Esophagus squamous epithelium (tissue), 5 donors: Measurements from ENCODE around the gene ZNF735. TPM values are rescaled to one million over a fixed set of nuclear protein-coding genes. Genes with fewer than 3 reads are reported as not detected.
"Not testable (repeated sequence)": the region's sequence is repeated elsewhere in the genome, so short reads cannot be mapped to it uniquely, and the experiment has no call there.

Experiments
- DNase-seq: peaks from one replicate; lab custom pipeline; 2025; lab: John Stamatoyannopoulos, UW
- H3K27ac ChIP-seq, 4 donors: fragments of 200-600 bp; sonication (generic); one replicate each; pipeline ENCODE4 v1.5.1; 2016 to 2019; ENCODE audit warnings: mild to moderate bottlenecking in 1 of 4
- H3K27me3 ChIP-seq, 4 donors: fragments of 200-600 bp; sonication (generic); 1 replicate in 3 of 4; 2 replicates in 1 of 4; pipeline versions ENCODE4 v1.5.1 to v1.6.0; 2017 to 2021; ENCODE audit warnings: antibody characterized with exemption in 1 of 4
- H3K36me3 ChIP-seq, 3 donors: fragments of 200-600 bp; sonication (generic); one replicate each; pipeline ENCODE4 v1.5.1; 2016 to 2019
- H3K4me1 ChIP-seq, 3 donors: fragments of 200-600 bp; sonication (generic); one replicate each; pipeline ENCODE4 v1.5.1; 2017 to 2019
- H3K4me3 ChIP-seq, 4 donors: fragments of 200-600 bp; sonication (generic); 1 replicate in 3 of 4; 2 replicates in 1 of 4; pipeline ENCODE4 v1.5.1; 2016 to 2019; ENCODE audit warnings: mild to moderate bottlenecking in 2 of 4, moderate library complexity in 1 of 4
- H3K9me3 ChIP-seq, 3 donors: fragments of 200-600 bp; sonication (generic); one replicate each; pipeline ENCODE4 v1.5.1; 2016 to 2019
- CTCF ChIP-seq, 6 experiments: fragments of 450-650 bp in 4 of 6; fragments of 200-600 bp in 2 of 6; sonication (generic) in 2 of 6; IDR thresholded peaks; one replicate each; pipeline ENCODE4 v1.5.1; 2016 to 2019; ENCODE audit warnings: antibody characterized with exemption in 6 of 6, mild to moderate bottlenecking in 4 of 6, moderate library complexity in 4 of 6
- POLR2A ChIP-seq, 4 donors: fragments of 450-650 bp; IDR thresholded peaks; one replicate each; pipeline ENCODE4 v1.6.1; 2017; ENCODE audit warnings: antibody characterized with exemption in 4 of 4, mild to moderate bottlenecking in 4 of 4, moderate library complexity in 3 of 4
- WGBS, 2 donors: methylation state at CpG; one replicate each; pipeline ENCODE4 v1.1.5; 2018; 5-methylcytosine and 5-hydroxymethylcytosine counted together
- intact Hi-C: fragments of 100-400 bp; cut with DNase I; formaldehyde crosslinking; loops from one replicate; pipeline ENCODE4 v1.15.0; 2022
- total RNA-seq, 4 donors: library from RNA; depleted of rRNA; stranded (reverse); fragments of >200 nt; gene quantifications; one replicate each; pipeline ENCODE4 v1.1.0, GENCODE V29; 2016
- donor health status: DM: yes; HTN: yes; CAD: no.

ZNF735 gene
- not detected for total RNA-seq

DNA sequence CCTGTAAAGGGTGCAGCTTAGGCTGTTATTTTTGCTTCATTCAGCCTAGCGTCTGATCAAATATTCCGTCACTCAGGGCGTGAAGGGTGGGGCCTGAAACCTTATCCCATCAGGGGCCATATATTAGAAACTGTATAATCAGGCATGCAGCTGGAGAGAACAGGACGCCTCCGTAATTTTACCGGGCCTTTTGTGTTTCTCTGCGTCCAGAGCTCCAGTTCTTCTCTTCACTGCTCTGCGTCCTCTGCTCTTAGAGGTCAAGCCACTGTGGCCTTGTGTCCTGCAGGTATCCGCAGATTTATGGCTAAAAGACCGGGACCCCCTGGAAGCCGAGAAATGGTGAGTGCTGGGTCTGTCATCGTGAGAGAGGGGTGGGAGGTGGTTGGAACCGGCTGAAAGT is at the start of gene ZNF735:
Gene ZNF735 (plus strand): TSS at position 301 of the 400 bp plus-strand sequence. CDS start 0 bp downstream, at position 301.
- WGBS, 2 donors: 84 to 91% methylated on average over 10 to 13 of the region's 13 CpGs
- H3K9me3 ChIP-seq: peaks cover 0 to 32% (median 10%) of the 10 kb centered on the region in 3 donors
- TF ChIP-seq POLR2A (IDR thresholded peaks at IDR 0.05) (no peak), CTCF (IDR thresholded peaks at IDR 0.05) (no peak)
- H3K4me1 ChIP-seq: no peaks in the 10 kb centered on the region
- intact Hi-C loops: no loop called here
- no peak for DNase-seq
- H3K27ac ChIP-seq: no peak within 1 kb of the TSS
- no peaks in the 10 kb centered on the region for H3K27me3 ChIP-seq
- H3K4me3 ChIP-seq: no peak within 1 kb of the TSS
- no peaks in the 10 kb centered on the region for H3K36me3 ChIP-seq

- 75 to 79% methylated on average over 2 of the region's 2 CpGs for WGBS, 2 donors
- H3K4me3 ChIP-seq, DNase-seq, intact Hi-C loops, H3K4me1 ChIP-seq, H3K27me3 ChIP-seq, H3K36me3 ChIP-seq, H3K27ac ChIP-seq: not testable (repeated sequence)
- peaks cover 0 to 28% (median 12%) of the 10 kb centered on the region in 3 donors for H3K9me3 ChIP-seq
Measured at GRCh38 chr7:64170974-64171373, 36.0 kb upstream of the ZNF735 start.

- Histone ChIP-seq H3K4me3 (no peak overlapping the region), H3K27ac (no peak overlapping the region), H3K27me3 (no peaks in the 10 kb centered on the region), H3K9me3 (peaks cover 0 to 28% (median 12%) of the 10 kb centered on the region in 3 donors), H3K36me3 (no peaks in the 10 kb centered on the region), H3K4me1 (no peaks in the 10 kb centered on the region)
- TF ChIP-seq CTCF (IDR thresholded peaks at IDR 0.05) (no peak), POLR2A (IDR thresholded peaks at IDR 0.05) (no peak)
- intact Hi-C loops: no loop called here
- 81 to 100% methylated on average over 1 to 4 of the region's 5 CpGs for WGBS, 2 donors
- DNase-seq: no peak
Measured at GRCh38 chr7:64174328-64174727, 32.7 kb upstream of the ZNF735 start.

- H3K4me3 ChIP-seq: no peak overlapping the region
- H3K9me3 ChIP-seq: peaks cover 0 to 22% (median 12%) of the 10 kb centered on the region in 3 donors
- no peak overlapping the region for H3K27ac ChIP-seq
- WGBS, 2 donors: 25 to 40% methylated on average over 6 to 7 of the region's 7 CpGs
- H3K36me3 ChIP-seq: no peaks in the 10 kb centered on the region
- H3K4me1 ChIP-seq: no peaks in the 10 kb centered on the region
- no peak for TF ChIP-seq POLR2A (IDR thresholded peaks at IDR 0.05)
- TF ChIP-seq CTCF (IDR thresholded peaks at IDR 0.05): no peak
- intact Hi-C loops: no loop called here
- H3K27me3 ChIP-seq: no peaks in the 10 kb centered on the region
- DNase-seq: no peak
Measured at GRCh38 chr7:64174941-64175340, 32.1 kb upstream of the ZNF735 start.

DNA sequence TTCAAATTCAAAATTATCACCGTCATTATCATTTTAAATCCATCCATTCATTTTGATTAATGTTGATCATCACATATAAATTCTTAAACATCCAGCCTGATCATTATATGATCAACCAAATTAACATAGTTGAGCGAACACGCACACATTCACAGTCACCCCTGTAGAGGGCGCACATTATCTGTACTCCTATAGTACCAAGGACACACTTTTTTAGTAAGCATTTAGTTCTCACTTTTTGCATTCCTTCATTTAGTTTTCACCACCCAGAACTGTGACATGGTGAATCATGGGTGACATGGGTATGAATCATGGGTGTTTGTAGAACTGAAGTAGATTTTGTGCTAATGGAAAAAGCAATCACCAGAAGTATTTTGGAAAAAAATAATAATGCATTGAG is 26.0 kb upstream of the ZNF735 start:
- H3K4me1 ChIP-seq: no peaks in the 10 kb centered on the region
- DNase-seq: no peak
- peaks cover 0 to 42% (median 15%) of the 10 kb centered on the region in 3 donors for H3K9me3 ChIP-seq
- whole genome bisulfite sequencing, 2 donors: 48 to 50% methylated on average over 4 of the region's 4 CpGs
- no peak overlapping the region for H3K27ac ChIP-seq
- H3K36me3 ChIP-seq: no peaks in the 10 kb centered on the region
- intact Hi-C loops: loop anchor here (10.0 kb wide), 1 partner anchor 434 kb away; no protein-coding TSS in a partner anchor
- TF ChIP-seq CTCF (IDR thresholded peaks at IDR 0.05) (no peak), POLR2A (IDR thresholded peaks at IDR 0.05) (no peak)
- peaks cover 0 to 20% (median 0%) of the 10 kb centered on the region in 4 donors for H3K27me3 ChIP-seq
- no peak overlapping the region for H3K4me3 ChIP-seq

- H3K9me3 ChIP-seq: peaks cover 0 to 42% (median 15%) of the 10 kb centered on the region in 3 donors
- intact Hi-C loops: loop anchor here (10.0 kb wide), 1 partner anchor 433 kb away; no protein-coding TSS in a partner anchor
- DNase-seq: no peak
- TF ChIP-seq POLR2A (IDR thresholded peaks at IDR 0.05) (no peak), CTCF (IDR thresholded peaks at IDR 0.05) (no peak)
- no peaks in the 10 kb centered on the region for H3K36me3 ChIP-seq
- no peak overlapping the region for H3K27ac ChIP-seq
- H3K4me1 ChIP-seq: no peaks in the 10 kb centered on the region
- H3K27me3 ChIP-seq: peaks cover 0 to 20% (median 0%) of the 10 kb centered on the region in 4 donors
- no peak overlapping the region for H3K4me3 ChIP-seq
- 59 to 70% methylated on average over 16 of the region's 46 CpGs for whole genome bisulfite sequencing, 2 donors
Measured at GRCh38 chr7:64181586-64181985, 25.4 kb upstream of the ZNF735 start.
